DMS153 treated with DMSO at 0.1 percent for 48 hours (cell line): ENCODE measurements around the gene PEAR1.

Experiments
- DNase-seq: peaks from one replicate; lab custom pipeline; 2025; ENCODE audit not compliant: unreplicated experiment; lab: John Stamatoyannopoulos, UW

The PEAR1 gene

GRCh38 chr1:156859523-156860112 is 33.9 kb upstream of the PEAR1 start:
- DNase-seq: no peak

GRCh38 chr1:156860113-156860627 is 33.3 kb upstream of the PEAR1 start:
- DNase-seq: peak; percentile 28

DNA sequence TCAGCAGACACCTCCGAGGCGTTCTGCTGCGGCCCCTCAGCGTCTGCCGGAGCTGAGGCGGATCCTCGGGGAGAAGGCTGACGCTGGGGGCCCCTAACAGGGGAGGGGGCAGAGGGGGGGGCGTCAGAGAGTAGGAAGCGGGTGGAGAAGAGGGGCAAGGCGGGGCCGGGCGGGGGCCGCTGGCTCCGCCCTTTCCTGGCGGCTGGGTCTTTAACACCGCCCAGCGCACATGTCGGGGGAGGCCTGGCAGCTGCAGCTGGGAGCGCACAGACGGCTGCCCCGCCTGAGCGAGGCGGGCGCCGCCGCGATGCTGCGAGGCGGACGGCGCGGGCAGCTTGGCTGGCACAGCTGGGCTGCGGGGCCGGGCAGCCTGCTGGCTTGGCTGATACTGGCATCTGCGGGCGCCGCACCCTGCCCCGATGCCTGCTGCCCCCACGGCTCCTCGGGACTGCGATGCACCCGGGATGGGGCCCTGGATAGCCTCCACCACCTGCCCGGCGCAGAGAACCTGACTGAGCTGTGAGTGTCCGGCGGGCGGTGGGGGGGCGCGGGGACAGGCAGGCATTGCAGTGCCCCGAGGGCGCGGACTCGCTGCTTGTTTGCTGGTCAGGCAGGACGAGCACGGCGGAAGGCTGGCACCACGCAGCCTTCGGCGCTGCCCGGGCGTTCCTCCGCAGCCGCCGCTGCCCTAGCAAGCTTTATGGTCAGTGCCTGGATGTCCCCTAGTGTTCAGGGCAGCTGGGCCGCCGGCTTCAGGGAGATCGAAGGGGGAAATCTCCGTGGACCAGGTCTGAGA is 32.7 kb upstream of the PEAR1 start, which contains the start of gene NTRK1:
NTRK1 (plus strand) TSS at position 238 of the 796 bp plus-strand sequence; CDS start at position 308, 70 bp downstream.
- DNase-seq: peak; percentile 28

DNA sequence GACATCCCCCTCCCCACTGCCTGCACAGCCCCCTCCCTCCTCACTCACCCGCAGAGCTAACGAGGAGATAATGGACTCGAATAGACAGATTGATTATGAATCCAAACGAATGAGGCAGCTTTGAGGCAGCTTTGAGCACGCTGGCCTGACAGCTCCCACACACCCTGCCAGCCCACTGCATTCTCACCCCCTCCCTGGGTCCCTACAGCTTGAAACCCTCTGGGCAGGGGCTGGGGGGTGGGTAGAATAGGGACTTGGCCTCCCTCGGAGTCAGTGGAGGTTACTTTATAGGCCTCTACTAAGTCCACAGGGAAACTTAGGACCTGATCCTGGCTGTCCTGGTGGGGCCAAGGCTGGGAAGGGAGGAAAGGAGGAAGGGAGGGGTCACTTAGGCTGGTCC is 30.9 kb upstream of the PEAR1 start:
- DNase-seq: no peak

DNA sequence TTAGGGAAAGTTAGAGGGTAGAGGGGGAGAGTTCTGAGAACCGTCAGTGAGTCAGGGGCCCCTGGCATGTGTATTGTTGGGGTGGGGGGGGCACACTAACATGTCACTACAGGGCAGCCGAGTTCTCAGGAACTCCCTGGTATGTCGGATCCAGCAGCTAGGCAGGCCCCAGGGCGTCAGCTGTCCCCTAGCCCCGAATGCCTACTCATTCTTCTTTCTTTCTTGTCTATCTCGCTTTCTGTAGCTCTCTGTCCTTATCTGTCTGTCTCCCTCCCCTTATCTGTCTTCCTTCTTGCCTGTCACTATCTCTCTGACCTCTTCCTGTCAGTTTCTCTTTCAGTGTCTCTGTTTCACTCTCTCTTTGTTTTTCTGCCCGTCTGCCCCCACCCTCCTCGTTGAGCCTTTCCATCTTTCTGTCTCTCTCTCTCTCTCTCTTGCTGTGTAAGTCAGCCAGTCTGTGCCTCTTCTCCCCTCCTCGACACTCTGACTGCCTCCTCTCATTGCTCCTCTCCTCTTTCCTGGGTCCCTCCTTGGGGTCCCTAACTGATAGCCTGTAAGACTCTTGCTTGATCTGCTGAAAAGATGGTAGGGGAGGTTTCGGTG is 30.4 kb upstream of the PEAR1 start:
- no peak for DNase-seq

- DNase-seq: no peak
These were observed 29.9 kb upstream of the PEAR1 start for GRCh38 chr1:156863631-156864030.

DNA sequence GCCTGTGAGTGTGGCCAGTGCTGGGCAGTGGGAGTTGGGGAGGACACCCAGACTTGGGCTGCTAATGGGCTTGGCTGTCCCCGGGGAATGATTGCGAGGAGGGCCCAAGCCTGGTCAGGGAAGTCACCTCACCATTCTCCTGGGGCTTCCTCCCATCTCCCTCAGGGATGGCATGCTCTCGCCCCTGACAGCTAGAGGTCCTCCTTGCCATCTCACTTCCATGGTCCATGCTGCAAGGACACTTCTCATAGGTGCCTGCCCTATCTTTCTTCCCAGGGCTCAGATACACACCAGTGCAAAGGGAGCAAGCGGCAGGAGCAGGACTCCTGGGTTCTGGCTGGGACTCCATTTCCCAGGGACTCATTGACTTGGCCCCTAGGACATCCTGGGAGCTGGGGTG is 28.7 kb upstream of the PEAR1 start:
- DNase-seq: no peak

GRCh38 chr1:156865258-156865657 is 28.3 kb upstream of the PEAR1 start:
- DNase-seq: no peak

DNA sequence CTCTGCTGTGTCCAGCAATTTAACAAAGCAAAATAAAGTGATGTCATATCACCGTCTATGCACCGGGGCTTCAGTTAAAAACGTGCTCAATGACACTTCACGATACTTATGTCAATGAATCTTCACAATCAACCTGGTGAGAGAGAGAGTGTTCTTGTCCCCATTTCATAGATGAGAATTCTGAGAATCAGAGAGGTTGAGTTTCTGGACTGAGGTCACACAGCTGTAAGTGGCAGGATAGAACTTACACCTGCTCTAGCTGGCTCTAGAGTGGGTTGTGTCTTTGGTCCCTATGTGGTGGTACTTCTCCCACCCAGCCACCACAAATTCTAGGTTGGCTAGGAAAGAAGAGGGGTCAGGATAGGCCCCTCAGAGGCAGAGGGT is 27.7 kb upstream of the PEAR1 start:
- DNase-seq: no peak

GRCh38 chr1:156866249-156866909 is 27.1 kb upstream of the PEAR1 start:
- no peak for DNase-seq

DNA sequence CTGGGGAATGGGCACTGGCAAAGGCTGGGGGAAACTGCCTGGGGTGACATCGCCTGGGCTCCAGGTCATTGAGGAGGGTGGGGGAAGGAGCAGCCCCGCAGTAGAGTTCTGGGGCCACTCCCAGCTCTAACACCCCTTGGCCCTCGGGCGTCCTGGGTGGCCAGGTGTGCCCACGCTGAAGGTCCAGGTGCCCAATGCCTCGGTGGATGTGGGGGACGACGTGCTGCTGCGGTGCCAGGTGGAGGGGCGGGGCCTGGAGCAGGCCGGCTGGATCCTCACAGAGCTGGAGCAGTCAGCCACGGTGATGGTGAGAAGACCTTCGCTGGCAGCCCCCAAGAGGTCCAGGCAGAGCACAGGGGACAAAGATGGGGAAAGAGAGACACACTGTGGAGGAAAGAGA is 25.2 kb upstream of the PEAR1 start:
- no peak for DNase-seq

- no peak for DNase-seq
These were observed 24.1 kb upstream of the PEAR1 start for GRCh38 chr1:156869455-156869854.

- DNase-seq: no peak
These were observed 19.9 kb upstream of the PEAR1 start for GRCh38 chr1:156873659-156874058.

- no peak for DNase-seq
These were observed 19.4 kb upstream of the PEAR1 start for GRCh38 chr1:156874142-156874541.

DNA sequence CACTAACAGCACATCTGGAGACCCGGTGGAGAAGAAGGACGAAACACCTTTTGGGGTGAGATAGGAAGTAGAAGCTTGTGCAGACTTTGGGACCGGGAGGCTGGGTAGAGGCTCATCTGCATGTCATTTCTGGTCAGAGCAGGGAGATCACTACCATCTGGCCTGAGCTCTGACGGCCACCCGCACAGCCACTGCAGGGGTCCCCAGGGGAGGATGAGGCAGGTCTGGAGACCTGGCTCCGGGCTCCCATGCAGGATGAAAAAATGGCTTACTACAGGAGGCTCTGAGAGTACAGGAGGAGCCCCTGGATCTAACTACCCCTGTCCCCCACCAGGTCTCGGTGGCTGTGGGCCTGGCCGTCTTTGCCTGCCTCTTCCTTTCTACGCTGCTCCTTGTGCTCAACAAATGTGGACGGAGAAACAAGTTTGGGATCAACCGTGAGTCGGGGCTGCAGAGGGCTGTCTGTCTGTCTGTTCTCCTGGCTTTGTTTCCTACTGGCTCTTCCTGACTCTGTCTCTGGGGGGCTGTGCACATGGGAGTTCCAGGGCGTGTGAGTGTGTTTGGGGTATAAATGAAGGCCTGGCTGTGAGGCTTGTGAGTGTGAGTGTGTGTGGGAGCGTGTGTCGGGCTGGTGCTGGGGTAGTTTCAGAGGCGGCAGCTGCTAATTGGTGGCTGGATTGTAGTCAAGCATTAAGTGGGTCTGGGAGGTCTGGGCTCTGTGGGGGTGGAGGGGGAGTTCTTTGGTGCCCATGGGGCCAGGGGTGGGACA is 18.8 kb upstream of the PEAR1 start:
- DNase-seq: no peak

DNA sequence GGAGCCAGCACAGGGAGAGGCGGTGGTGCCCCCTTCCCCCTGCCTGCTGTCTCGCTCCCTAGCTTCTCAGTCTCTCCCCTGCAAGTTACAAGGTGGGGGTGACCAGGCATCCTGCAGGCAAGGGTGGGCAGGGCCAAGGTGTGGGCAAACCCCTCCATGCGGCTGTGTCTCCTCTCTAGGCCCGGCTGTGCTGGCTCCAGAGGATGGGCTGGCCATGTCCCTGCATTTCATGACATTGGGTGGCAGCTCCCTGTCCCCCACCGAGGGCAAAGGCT is 18.2 kb upstream of the PEAR1 start:
- DNase-seq: no peak

DNA sequence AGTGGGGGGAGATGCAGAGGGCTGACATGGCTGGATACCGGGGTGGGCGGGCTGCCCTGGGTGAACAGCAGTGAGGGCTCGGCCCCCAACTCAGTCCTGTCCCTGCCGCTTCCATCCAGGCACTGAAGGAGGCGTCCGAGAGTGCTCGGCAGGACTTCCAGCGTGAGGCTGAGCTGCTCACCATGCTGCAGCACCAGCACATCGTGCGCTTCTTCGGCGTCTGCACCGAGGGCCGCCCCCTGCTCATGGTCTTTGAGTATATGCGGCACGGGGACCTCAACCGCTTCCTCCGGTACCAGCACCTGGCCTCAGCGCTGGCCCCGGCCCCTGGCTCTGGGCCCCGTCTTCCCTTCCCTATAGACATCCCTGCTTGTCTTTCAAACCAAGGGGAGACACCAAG is 17.2 kb upstream of the PEAR1 start:
- DNase-seq: no peak

DNA sequence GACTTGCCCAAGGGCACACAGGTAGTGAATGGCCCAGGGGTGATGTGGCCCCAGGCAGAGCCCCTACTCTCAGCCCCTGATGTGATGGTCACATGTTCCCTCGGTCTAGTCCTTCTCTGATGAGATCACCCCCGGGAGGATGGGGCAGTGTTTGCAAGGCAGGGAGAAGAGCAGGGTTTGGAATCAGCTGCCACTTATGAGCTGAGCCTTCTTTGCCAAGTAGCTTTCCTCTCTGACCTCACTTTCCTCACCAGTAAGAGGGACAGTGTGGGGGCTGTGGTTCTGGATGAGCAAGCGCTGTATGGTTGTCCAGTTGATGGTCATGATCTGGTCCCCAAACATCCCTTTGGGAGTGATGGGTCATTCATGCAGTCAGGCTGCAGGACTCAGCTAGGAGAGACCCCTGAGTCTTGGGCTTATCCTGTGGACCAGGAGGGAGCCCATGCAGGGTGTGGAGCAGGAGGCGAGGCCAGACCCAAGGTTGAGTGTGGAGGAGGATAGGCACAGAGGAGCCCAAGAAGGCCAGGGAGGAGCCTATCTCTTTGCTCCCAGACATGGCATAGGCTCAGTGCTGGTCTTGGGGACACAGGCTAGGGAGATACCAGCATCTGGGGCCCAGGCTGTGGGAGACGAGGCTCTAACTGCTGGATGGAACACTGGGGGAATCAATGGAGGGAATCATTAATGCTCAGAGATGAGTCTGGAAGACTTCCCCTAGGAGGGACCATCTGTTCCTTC is 15.9 kb upstream of the PEAR1 start:
- DNase-seq: no peak

GRCh38 chr1:156879876-156880275 is 13.6 kb upstream of the PEAR1 start:
- no peak for DNase-seq

- DNase-seq: no peak
These were observed 13.0 kb upstream of the PEAR1 start for GRCh38 chr1:156880473-156880872.
